HepG2 (cell line): ENCODE measurements around the gene WIZ. TPM values are rescaled to one million over a fixed set of nuclear protein-coding genes. Genes with fewer than 3 reads are reported as not detected.

ENCODE experiments used
- ATAC-seq: fragments of 200-7000 bp; cut with Tn5 transposase; 3 replicates; pipeline ENCODE4 v1.9.1; 2020; ENCODE audit warnings: mild to moderate bottlenecking, moderate library complexity
- BruUV-seq: library from RNA; stranded (reverse); fragments of 400-500 nt; replicated peaks from 2 replicates; lab custom pipeline; 2021; lab: Mats Ljungman, UMichigan
- CTCF ChIA-PET: fragments of 300-600 bp; formaldehyde crosslinking; extraction: SDS; loops from one replicate; lab custom pipeline; 2021; ENCODE audit warnings: low total read pairs, inconsistent platforms, low intra/inter-chr PET ratio; lab: Yijun Ruan, JAX
- POLR2A ChIA-PET: fragments of 350-600 bp; sonication (Branson Sonifier 250); formaldehyde crosslinking; loops from one replicate; lab custom pipeline; 2020; ENCODE audit warnings: antibody characterized with exemption, inconsistent platforms; lab: Yijun Ruan, JAX
- DNase-seq: peaks from one replicate; pipeline ENCODE4 v3.0.0-alpha.2; 2015; ENCODE audit warnings: low spot score
- FAIRE-seq: peaks from 3 replicates; lab custom pipeline; 2011; peaks lifted over from hg19 to GRCh38; lab: Jason Lieb, UNC
- H2AFZ ChIP-seq: one replicate; pipeline ENCODE4 v1.6.1; 2011; ENCODE audit warnings: low read length, inconsistent platforms
- H3K27ac ChIP-seq: fragments of 300-600 bp; 3 replicates; pipeline ENCODE4 v1.8.0; 2011; ENCODE audit warnings: mixed run types, mild to moderate bottlenecking, mixed read lengths, low read length, inconsistent platforms; ENCODE audit not compliant: insufficient read depth; ENCODE audit errors: extremely low read length
- H3K27me3 ChIP-seq, 2 experiments: fragments of 200-600 bp in 1 of 2; 2 replicates in 1 of 2; 3 replicates in 1 of 2; pipeline versions ENCODE4 v1.6.0 to v1.8.0; 2011; ENCODE audit warnings: low read length in 2 of 2, mild to moderate bottlenecking in 2 of 2, moderate library complexity in 2 of 2, inconsistent platforms in 1 of 2; ENCODE audit not compliant: insufficient read depth in 2 of 2, control insufficient read depth in 1 of 2
- H3K36me3 ChIP-seq, 2 experiments: fragments of 200-600 bp in 1 of 2; replicated peaks in 1 of 2; 2 replicates in 1 of 2; 3 replicates in 1 of 2; pipeline versions ENCODE4 v1.5.1 to v1.8.0; 2011; ENCODE audit warnings: low read length in 2 of 2, inconsistent platforms in 1 of 2; ENCODE audit not compliant: insufficient read depth in 2 of 2, control insufficient read depth in 1 of 2
- H3K4me1 ChIP-seq: 2 replicates; pipeline ENCODE4 v1.5.1; 2012; ENCODE audit warnings: low read length, inconsistent platforms; ENCODE audit not compliant: insufficient read depth
- H3K4me2 ChIP-seq: 2 replicates; pipeline ENCODE4 v1.6.0; 2011; ENCODE audit warnings: low read depth, low read length, inconsistent platforms
- H3K4me3 ChIP-seq, 3 experiments: fragments of 200-600 bp in 1 of 3; sonication (generic), shearing (Covaris generic) in 1 of 3; replicated peaks in 1 of 3; 2 replicates each; pipeline ENCODE4 v1.5.1; 2011 to 2016; ENCODE audit warnings: low read length in 3 of 3, inconsistent platforms in 2 of 3, low read depth in 2 of 3, mild to moderate bottlenecking in 2 of 3, control low read depth in 1 of 3, mixed read lengths in 1 of 3; ENCODE audit not compliant: insufficient read depth in 1 of 3
- H3K79me2 ChIP-seq: one replicate; pipeline ENCODE4 v1.6.1; 2011; ENCODE audit warnings: low read length, inconsistent platforms; ENCODE audit not compliant: insufficient read depth
- H3K9ac ChIP-seq: 2 replicates; pipeline ENCODE4 v1.6.0; 2011; ENCODE audit warnings: mild to moderate bottlenecking, low read depth, low read length, inconsistent platforms; ENCODE audit not compliant: insufficient read depth
- H3K9me3 ChIP-seq: 2 replicates; pipeline ENCODE4 v1.5.1; 2012; ENCODE audit warnings: mild to moderate bottlenecking, low read length
- H4K20me1 ChIP-seq: 2 replicates; pipeline ENCODE4 v1.6.0; 2011; ENCODE audit warnings: inconsistent platforms, mild to moderate bottlenecking, low read length, moderate library complexity; ENCODE audit not compliant: insufficient read depth
- CREM ChIP-seq, 2 experiments: sonication (generic) in 1 of 2; formaldehyde crosslinking in 1 of 2; IDR thresholded peaks; 2 replicates each; pipeline versions ENCODE4 v1.4.0 to v1.6.1; 2016 to 2020; ENCODE audit warnings: antibody characterized with exemption in 1 of 2, mild to moderate bottlenecking in 1 of 2, missing genetic modification reagents in 1 of 2
- FOXK1 ChIP-seq: sonication (generic); formaldehyde crosslinking; IDR thresholded peaks from 2 replicates; pipeline ENCODE4 v1.4.0; 2020; ENCODE audit warnings: low read depth, missing genetic modification reagents, borderline replicate concordance
- GLI4 ChIP-seq: sonication (generic); formaldehyde crosslinking; IDR thresholded peaks from 2 replicates; pipeline ENCODE4 v1.5.1; 2020; ENCODE audit warnings: missing genetic modification reagents, mild to moderate bottlenecking, moderate library complexity, borderline replicate concordance
- KDM5A ChIP-seq: fragments of 200-600 bp; sonication (generic); IDR thresholded peaks from 2 replicates; pipeline ENCODE4 v1.7.0; 2018; ENCODE audit warnings: antibody characterized with exemption, mild to moderate bottlenecking, low read length, borderline replicate concordance
- MEF2D ChIP-seq: sonication (generic); formaldehyde crosslinking; IDR thresholded peaks from 2 replicates; pipeline ENCODE4 v1.5.1; 2020; ENCODE audit warnings: mild to moderate bottlenecking, missing genetic modification reagents
- NCOA2 ChIP-seq: sonication (generic); formaldehyde crosslinking; IDR thresholded peaks from 2 replicates; pipeline ENCODE4 v1.8.0; 2022; ENCODE audit warnings: inconsistent platforms
- ONECUT2 ChIP-seq: sonication (generic); formaldehyde crosslinking; IDR thresholded peaks from 2 replicates; pipeline ENCODE4 v1.4.0; 2020; ENCODE audit warnings: missing genetic modification reagents
- PAX8 ChIP-seq: sonication (generic); formaldehyde crosslinking; IDR thresholded peaks from 2 replicates; pipeline ENCODE4 v1.8.0; 2022; ENCODE audit warnings: mild to moderate bottlenecking, missing genetic modification reagents, borderline replicate concordance
- RFX5 ChIP-seq: IDR thresholded peaks from 2 replicates; pipeline ENCODE4 v1.6.1; 2011; ENCODE audit warnings: low read depth, low read length, improper control_type of control experiment
- RNF2 ChIP-seq: fragments of 450-650 bp; conservative IDR thresholded peaks from 2 replicates; pipeline ENCODE4 v1.6.1; 2016; ENCODE audit warnings: low read depth
- SRF ChIP-seq: IDR thresholded peaks from 2 replicates; pipeline ENCODE4 v1.6.1; 2011; ENCODE audit warnings: mild to moderate bottlenecking, low read depth, low read length, moderate library complexity
- SRSF9 ChIP-seq: fragments of 200-400 bp; formaldehyde crosslinking; IDR thresholded peaks from 2 replicates; pipeline ENCODE4 v1.6.1; 2018; ENCODE audit warnings: borderline replicate concordance, mild to moderate bottlenecking, low read depth, low read length; ENCODE audit not compliant: insufficient read depth, poor library complexity, severe bottlenecking
- TFDP1 ChIP-seq: IDR thresholded peaks from 2 replicates; pipeline ENCODE4 v1.6.1; 2016; ENCODE audit warnings: missing compliant biosample characterization, missing genetic modification reagents, borderline replicate concordance
- TRAFD1 ChIP-seq: sonication (generic); formaldehyde crosslinking; IDR thresholded peaks from 2 replicates; pipeline ENCODE4 v1.5.1; 2020; ENCODE audit warnings: missing genetic modification reagents, mild to moderate bottlenecking, borderline replicate concordance
- ZFP91 ChIP-seq: sonication (generic); formaldehyde crosslinking; IDR thresholded peaks from 2 replicates; pipeline ENCODE4 v1.9.0; 2022; ENCODE audit warnings: missing genetic modification reagents, mild to moderate bottlenecking, borderline replicate concordance
- ZNF136 ChIP-seq: sonication (generic); formaldehyde crosslinking; IDR thresholded peaks from 2 replicates; pipeline ENCODE4 v1.8.1; 2022; ENCODE audit warnings: low read depth, mild to moderate bottlenecking, moderate library complexity, missing genetic modification reagents
- ZNF432 ChIP-seq: sonication (generic); formaldehyde crosslinking; IDR thresholded peaks from 2 replicates; pipeline ENCODE4 v1.5.0; 2020; ENCODE audit warnings: missing genetic modification reagents, mild to moderate bottlenecking, borderline replicate concordance
- ZNF761 ChIP-seq: sonication (generic); formaldehyde crosslinking; conservative IDR thresholded peaks from 2 replicates; pipeline ENCODE4 v1.4.0; 2020; ENCODE audit warnings: mild to moderate bottlenecking, missing genetic modification reagents
- ZNF782 ChIP-seq: sonication (generic); formaldehyde crosslinking; IDR thresholded peaks from 2 replicates; pipeline ENCODE4 v1.4.0; 2020; ENCODE audit warnings: missing genetic modification reagents, mild to moderate bottlenecking, borderline replicate concordance
- ZNF839 ChIP-seq: sonication (generic); formaldehyde crosslinking; IDR thresholded peaks from 2 replicates; pipeline ENCODE4 v1.4.0; 2020; ENCODE audit warnings: missing genetic modification reagents, mild to moderate bottlenecking, borderline replicate concordance
- WGBS: methylation state at CpG from one replicate; pipeline ENCODE4 v1.1.6; 2017; ENCODE audit warnings: low lambda C conversion rate; 5-methylcytosine and 5-hydroxymethylcytosine counted together
- in situ Hi-C: cut with HindIII; loops from 2 replicates; pipeline ENCODE4 v1.10.0; 2017; ENCODE audit warnings: low pct_unique_long_range_greater_than_20kb; ENCODE audit not compliant: extremely low pct_ligation_motif_present
- intact Hi-C: fragments of 100-400 bp; cut with micrococcal nuclease; formaldehyde crosslinking; loops from one replicate; pipeline ENCODE4 v1.10.0; 2022; ENCODE audit not compliant: unreplicated experiment
- polyA plus RNA-seq, 8 experiments: library from polyadenylated mRNA; depleted of rRNA in 3 of 8; stranded (reverse) in 7 of 8; unstranded in 1 of 8; fragments of >200 nt; fragmentation: Illumina TruSeq in 4 of 8; extraction: Trizol in 4 of 8; gene quantifications; 2 replicates each; pipeline versions ENCODE4 v1.2.1 to v1.2.3, GENCODE V29; 2011 to 2016; ENCODE audit warnings: low read depth in 4 of 8, missing spikeins in 1 of 8, mixed read lengths in 1 of 8; ENCODE audit not compliant: insufficient read depth in 1 of 8
- total RNA-seq, 5 experiments: library from RNA; depleted of rRNA; stranded (reverse); fragments of >200 nt; fragmentation: Illumina TruSeq; extraction: Trizol; gene quantifications; 2 replicates each; pipeline ENCODE4 v1.2.3, GENCODE V29; 2016; ENCODE audit warnings: low read depth in 1 of 5

Gene WIZ
- total and polyA plus RNA-seq, 2 of the 13 experiments (the other 11 are each of a cell fraction or from before 2014, with no cell fraction given) = 4.7 to 4.8 TPM

GRCh38 chr19:15373644-15374043 is 76.1 kb downstream of the WIZ start:
- no peak overlapping the region for H2AFZ ChIP-seq
- intact Hi-C loops = loop anchor here (10.0 kb wide), 1 partner anchor 89 kb away; no protein-coding TSS in a partner anchor
- DNase-seq = no peak
- H3K27ac ChIP-seq = no peak overlapping the region
- H3K4me3 ChIP-seq = no peak overlapping the region
- no peaks in the 10 kb centered on the region; a peak in 1 of 5 replicates for H3K27me3 ChIP-seq
- BruUV-seq = no TSS peak
- CTCF ChIA-PET = no interaction called here
- H3K9me3 ChIP-seq = no peaks in the 10 kb centered on the region
- TF ChIP-seq FOXK1 (no peak), ZNF782 (CRISPR knock-in tag) (no peak), ZFP91 (CRISPR knock-in tag) (no peak), ZNF761 (CRISPR knock-in tag) (no peak), SRF (no peak), ZNF432 (CRISPR knock-in tag) (no peak), ZNF839 (CRISPR knock-in tag) (no peak), TFDP1 (CRISPR knock-in tag) (no peak), ONECUT2 (CRISPR knock-in tag) (no peak), SRSF9 (no peak), RNF2 (no peak), CREM (IDR thresholded peaks at IDR 0.05) (no peak), CREM (CRISPR knock-in tag; IDR thresholded peaks at IDR 0.05) (no peak), GLI4 (CRISPR knock-in tag) (no peak), MEF2D (CRISPR knock-in tag) (no peak), TRAFD1 (CRISPR knock-in tag) (no peak), NCOA2 (no peak), PAX8 (CRISPR knock-in tag) (no peak), ZNF136 (CRISPR knock-in tag) (no peak), RFX5 (no peak), KDM5A (no peak)
- TF ChIP-seq, all 625 proteins: peak for 0
- Histone ChIP-seq H3K4me2 (no peak overlapping the region), H3K79me2 (peaks cover 53% of the 10 kb centered on the region), H3K4me1 (peaks cover 23% of the 10 kb centered on the region), H4K20me1 (peaks cover 36% of the 10 kb centered on the region), H3K36me3 (peaks cover 24 to 63% of the 10 kb centered on the region in 2 experiments), H3K9ac (no peak overlapping the region)
- FAIRE-seq (no peak), ATAC-seq (no peak)
- in situ Hi-C loops = no loop called here
- WGBS = 95% methylated on average over 17 of the region's 22 CpGs
- POLR2A ChIA-PET = no interaction called here
